NOMO-1 treated with DMSO at 0.1 percent for 48 hours (cell line): ENCODE results near the gene GYG1.
A peak's percentile ranks its signal among the peaks of the same experiment; 100 is the strongest.
"Not testable (repeated sequence)": the region's sequence is repeated elsewhere in the genome, so short reads cannot be mapped to it uniquely, and the experiment has no call there.

Source experiments
- DNase-seq: peaks from one replicate; lab custom pipeline; 2025; ENCODE audit not compliant: unreplicated experiment; lab: John Stamatoyannopoulos, UW

GYG1 gene

GRCh38 chr3:148981273-148981672 is 10.1 kb upstream of the GYG1 start:
- no peak for DNase-seq

GRCh38 chr3:148987551-148987950 is 3.8 kb upstream of the GYG1 start:
- DNase-seq = not testable (repeated sequence)

GRCh38 chr3:148990236-148990635 is 1.1 kb upstream of the GYG1 start:
- peak; percentile 92 for DNase-seq

DNA sequence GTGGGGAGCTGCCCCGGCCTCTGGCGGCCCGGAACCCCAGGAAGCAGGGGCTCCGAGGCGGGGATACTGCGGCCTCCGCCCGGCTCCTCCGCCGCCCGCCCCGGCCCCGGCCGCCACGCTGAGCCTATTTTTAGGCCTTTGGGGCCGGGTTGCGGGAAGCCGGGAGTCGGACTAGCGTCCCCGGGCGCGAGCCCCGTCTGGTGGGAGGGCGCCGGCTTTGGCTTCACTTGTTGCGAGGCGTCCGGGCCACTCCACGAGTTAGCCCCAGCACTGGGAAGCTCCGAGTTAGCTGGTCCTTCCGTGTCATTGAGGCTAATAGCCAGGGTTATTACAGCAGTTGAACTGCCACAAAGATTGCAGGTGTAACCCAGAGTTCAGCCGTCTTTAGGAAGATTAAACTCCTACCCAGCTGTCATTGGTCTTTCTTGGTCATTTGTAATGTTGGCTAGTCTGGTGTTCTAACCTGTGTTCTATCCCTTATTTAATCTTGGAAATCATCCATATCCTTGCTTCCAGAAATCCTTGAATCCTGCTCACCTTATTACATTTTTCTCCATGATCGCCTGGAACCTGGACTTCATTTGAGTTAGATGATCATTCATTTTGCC is 791 bp downstream of the GYG1 start:
- peak; percentile 34 for DNase-seq

- no peak for DNase-seq
Observed at GRCh38 chr3:148992635-148993255, 1.4 kb downstream of the GYG1 start.

DNA sequence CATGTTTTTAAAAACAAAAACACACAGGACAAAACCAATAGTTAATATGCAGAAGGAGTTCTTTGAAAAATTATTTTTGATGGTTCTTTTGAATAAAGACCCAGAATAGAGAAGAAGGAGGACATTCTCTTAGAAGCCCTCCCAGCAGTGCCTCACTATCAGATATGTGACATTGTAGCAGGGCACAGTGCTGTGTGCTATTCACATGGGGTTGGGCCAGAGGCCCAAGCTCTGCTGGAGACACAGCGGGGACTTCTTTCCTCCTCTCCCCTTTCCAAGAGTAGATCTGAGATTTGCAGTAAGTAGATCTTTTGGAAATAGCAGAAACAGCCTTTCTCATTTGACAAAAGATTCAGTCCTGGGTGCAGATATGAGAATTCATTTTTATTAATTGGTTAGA is 6.3 kb downstream of the GYG1 start:
- no peak for DNase-seq

DNA sequence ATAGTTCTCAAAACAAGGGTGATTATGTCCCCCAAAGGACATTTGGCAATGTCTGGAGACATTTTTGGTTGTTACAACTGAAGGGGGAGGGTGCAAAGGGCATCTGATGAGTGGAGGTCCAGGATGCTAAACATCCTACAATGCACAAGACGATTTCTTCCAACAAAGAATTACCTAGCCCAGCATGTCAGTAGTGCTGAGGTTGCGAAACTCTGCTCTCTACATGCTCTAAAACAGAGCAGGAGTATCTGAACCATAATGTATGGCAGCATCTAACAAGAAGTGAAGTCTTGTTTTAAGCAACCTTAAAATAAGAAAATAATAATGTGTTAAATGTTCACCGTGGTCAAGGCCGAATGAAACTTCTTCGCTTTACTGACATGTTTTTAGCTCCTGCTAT is 7.0 kb downstream of the GYG1 start:
- peak; percentile 35 for DNase-seq

GRCh38 chr3:148998715-148999423 is 7.5 kb downstream of the GYG1 start:
- peak; percentile 74 for DNase-seq

GRCh38 chr3:148999806-149000205 is 8.5 kb downstream of the GYG1 start:
- peak; percentile 79 for DNase-seq

DNA sequence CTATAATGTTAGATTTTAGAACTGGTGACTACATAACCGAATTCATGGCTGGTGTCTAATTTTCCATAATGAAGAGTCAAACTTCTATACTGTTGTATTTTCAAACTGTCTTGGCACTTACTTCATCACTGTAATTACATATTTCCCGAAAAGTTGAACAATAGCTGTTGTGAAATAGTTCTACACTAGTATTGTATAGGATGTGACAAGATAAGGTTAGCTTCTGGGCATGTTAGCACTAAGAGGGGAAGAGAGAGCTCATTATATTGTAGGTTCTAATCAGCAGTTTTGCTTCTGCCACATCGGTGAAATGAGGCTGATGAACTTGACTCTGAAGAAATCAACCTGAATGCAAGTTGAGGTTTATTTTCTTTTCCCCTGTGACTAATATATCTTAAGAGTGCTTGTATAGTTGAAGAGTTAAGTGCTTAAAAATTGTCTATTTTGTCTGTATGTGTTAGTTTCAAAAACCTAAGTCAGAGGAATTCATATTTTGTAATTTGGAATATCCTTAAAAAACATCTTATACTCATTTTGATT is 8.9 kb downstream of the GYG1 start:
- DNase-seq = peak; percentile 97

GRCh38 chr3:149001727-149002126 is 10.4 kb downstream of the GYG1 start:
- DNase-seq = no peak

GRCh38 chr3:149003653-149004305 is 12.4 kb downstream of the GYG1 start:
- DNase-seq = no peak

DNA sequence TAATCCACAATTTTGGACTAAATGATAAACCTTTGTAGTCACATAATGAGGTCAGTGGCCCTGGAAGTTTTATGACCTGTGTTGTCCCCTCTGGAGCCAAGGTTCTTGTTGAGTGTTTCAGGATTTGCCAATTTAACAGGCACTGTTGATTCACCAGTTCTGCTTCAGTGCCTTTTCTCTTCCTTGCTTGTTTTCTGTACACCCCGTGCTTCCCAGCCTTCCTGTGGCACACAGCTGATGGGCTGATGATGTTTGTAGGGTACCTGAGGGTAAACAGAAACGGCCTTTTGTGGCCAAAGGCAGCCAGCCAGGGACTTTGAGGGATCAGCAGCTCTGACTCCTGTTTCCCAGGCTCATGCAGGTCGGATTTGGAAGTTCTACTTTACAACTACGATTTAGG is 13.3 kb downstream of the GYG1 start:
- no peak for DNase-seq

DNA sequence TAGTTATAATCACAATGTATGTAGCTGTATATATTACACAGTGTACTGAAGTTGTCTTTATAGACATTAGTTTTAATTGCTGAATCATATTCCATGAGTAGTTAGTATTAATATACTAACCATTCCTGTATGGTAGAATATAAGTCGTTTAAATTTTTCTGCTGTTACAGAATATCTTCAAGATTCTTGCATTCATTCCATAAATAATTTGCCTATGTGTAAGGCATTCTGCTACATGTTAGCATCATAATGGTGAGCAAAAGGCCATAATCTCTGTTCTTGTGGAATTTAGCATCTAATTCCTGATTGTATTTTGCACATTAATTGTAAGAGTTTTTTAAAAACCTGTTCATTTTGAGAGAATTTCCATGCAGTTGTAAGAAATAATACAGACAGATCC is 14.1 kb downstream of the GYG1 start:
- DNase-seq = no peak

DNA sequence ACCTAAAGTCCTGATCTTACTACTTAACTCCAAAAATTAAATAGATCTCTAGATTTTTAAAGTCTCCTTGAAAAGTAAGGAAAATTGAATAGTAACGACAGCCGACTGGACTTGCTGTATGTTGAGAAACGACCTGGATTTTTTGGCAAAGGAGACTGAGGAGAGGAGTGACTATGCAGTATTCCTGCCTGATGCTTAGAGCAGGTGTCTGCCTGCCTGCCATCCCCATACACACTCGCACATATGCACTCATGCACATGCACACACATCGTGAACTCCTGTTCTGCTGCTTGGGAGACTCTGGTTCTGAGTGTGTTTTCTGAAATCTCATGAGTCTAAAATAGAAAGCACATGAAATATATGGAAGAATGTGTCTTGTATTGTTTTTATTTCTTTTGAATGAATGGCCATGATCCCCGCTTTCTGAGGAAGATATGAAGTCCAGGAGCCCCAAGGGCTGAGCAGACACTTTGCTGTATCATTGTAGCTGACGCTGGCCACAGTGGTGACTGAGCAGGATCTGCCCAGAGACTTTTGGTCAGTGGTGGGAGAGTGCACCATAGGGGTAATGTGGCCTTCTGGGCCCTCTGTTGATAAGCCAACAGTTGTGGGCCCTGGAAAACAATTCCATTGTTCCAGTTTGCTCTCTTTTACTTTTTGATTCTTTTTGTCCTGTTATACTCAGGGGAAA is 16.4 kb downstream of the GYG1 start:
- no peak for DNase-seq

- no peak for DNase-seq
Observed at GRCh38 chr3:149009732-149010131, 18.4 kb downstream of the GYG1 start.

- DNase-seq = no peak
Observed at GRCh38 chr3:149010504-149010951, 19.2 kb downstream of the GYG1 start.

GRCh38 chr3:149010966-149011365 is 19.6 kb downstream of the GYG1 start:
- no peak for DNase-seq

DNA sequence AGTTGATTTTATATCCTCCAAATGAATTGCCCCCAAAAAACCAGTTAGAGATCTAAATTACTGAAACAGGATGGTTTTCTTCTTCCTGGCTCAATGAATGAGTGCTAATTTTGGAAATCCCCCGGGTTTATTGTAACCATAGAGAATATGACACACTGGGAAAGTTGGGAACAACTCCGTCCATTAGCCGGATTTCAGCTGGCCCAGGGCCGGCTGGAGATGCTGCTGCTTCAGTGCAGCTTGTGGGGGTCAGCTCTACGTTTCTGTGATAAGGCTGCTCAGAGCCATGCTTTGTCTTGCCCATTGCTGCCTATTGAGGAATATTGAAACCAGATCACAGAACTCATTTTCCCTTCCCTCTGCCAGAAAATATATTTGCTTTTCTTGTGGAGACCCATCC is 20.3 kb downstream of the GYG1 start:
- no peak for DNase-seq

GRCh38 chr3:149013726-149014125 is 22.4 kb downstream of the GYG1 start:
- DNase-seq = no peak

GRCh38 chr3:149015393-149015792 is 24.1 kb downstream of the GYG1 start:
- DNase-seq = no peak
